GM18508 (cell line): ENCODE results near the gene HAUS3.

Experiments used
- ATAC-seq: cut with Tn5 transposase; IDR thresholded peaks from one replicate; pipeline ENCODE4 v1.9.1; 2021; ENCODE audit warnings: moderate number of reproducible peaks; ENCODE audit not compliant: insufficient read depth, unreplicated experiment

HAUS3 gene

GRCh38 chr4:2253160-2254084, 11.5 kb upstream of the HAUS3 start:
- no peak for ATAC-seq

GRCh38 chr4:2252530-2253091, 10.7 kb upstream of the HAUS3 start:
- no peak for ATAC-seq

- no peak for ATAC-seq
Observed at GRCh38 chr4:2251795-2252529, 10.0 kb upstream of the HAUS3 start.

- no peak for ATAC-seq
Observed at GRCh38 chr4:2251073-2251794, 9.3 kb upstream of the HAUS3 start.

- no peak for ATAC-seq
Observed at GRCh38 chr4:2250357-2251072, 8.6 kb upstream of the HAUS3 start.

- ATAC-seq = no peak
Observed at GRCh38 chr4:2249526-2250356, 7.8 kb upstream of the HAUS3 start.

GRCh38 chr4:2248821-2249261, 6.9 kb upstream of the HAUS3 start:
- ATAC-seq = no peak

GRCh38 chr4:2248044-2248780, 6.3 kb upstream of the HAUS3 start:
- no peak for ATAC-seq

- no peak for ATAC-seq
Observed at GRCh38 chr4:2247128-2248043, 5.5 kb upstream of the HAUS3 start.

GRCh38 chr4:2246384-2247127, 4.6 kb upstream of the HAUS3 start:
- no peak for ATAC-seq

GRCh38 chr4:2245787-2246275, 3.9 kb upstream of the HAUS3 start:
- ATAC-seq = no peak

- no peak for ATAC-seq
Observed at GRCh38 chr4:2245057-2245786, 3.3 kb upstream of the HAUS3 start.

GRCh38 chr4:2243681-2244380, 1.9 kb upstream of the HAUS3 start:
- ATAC-seq = no peak

- ATAC-seq = no peak
Observed at GRCh38 chr4:2241003-2241402, 918 bp downstream of the HAUS3 start.
